Heart left ventricle (tissue), 13 donors: ENCODE data around the gene HCN2.

Experiments
- CTCF ChIP-seq, 12 donors: fragments of 200-600 bp; sonication (generic) in 4 of 12; IDR thresholded peaks; one replicate each; pipeline versions ENCODE4 v1.5.0 to v1.8.0; 2018 to 2022; ENCODE audit warnings: antibody characterized with exemption in 12 of 12, mild to moderate bottlenecking in 5 of 12
- POLR2A ChIP-seq, 2 donors: fragments of 450-650 bp; IDR thresholded peaks; one replicate each; pipeline ENCODE4 v1.6.1; 2017; ENCODE audit warnings: antibody characterized with exemption in 2 of 2, mild to moderate bottlenecking in 2 of 2, moderate library complexity in 2 of 2
- donor health status: ischemic (EF 13 %, LVEDD 7.1; RV severe dilation, severe dysfunction).
- donor health status: DM: no; HTN: yes; CAD: no.
- donor health status: DM: no; HTN: no; CAD: no.
- donor health status: ischemic (EF 25% LVEDD 6.9; RV normal size, moderate dysfunction).
- donor health status: ischemic (EF 25% LVEDD 5.7; RV mildly dilated, moderate dysfunction).
- donor health status: ischemic (EF 35%, LVEDD 5.7; RV mildly dilated, moderate dysfunction).
- donor health status: nonischemic (EF 11% LVEDD 7.7; RV severe dilation, severe dysfunction).
- donor health status: DM: yes; HTN: yes; CAD: no.
- donor health status: PGD.
- donor health status: ischemic (EF 29% LVEDD 5.4; RV normal size, mild dysfunction).
- donor health status: nonischemic (EF 23%, LVEDD 6.1; RV moderate dilation, normal function).

DNA sequence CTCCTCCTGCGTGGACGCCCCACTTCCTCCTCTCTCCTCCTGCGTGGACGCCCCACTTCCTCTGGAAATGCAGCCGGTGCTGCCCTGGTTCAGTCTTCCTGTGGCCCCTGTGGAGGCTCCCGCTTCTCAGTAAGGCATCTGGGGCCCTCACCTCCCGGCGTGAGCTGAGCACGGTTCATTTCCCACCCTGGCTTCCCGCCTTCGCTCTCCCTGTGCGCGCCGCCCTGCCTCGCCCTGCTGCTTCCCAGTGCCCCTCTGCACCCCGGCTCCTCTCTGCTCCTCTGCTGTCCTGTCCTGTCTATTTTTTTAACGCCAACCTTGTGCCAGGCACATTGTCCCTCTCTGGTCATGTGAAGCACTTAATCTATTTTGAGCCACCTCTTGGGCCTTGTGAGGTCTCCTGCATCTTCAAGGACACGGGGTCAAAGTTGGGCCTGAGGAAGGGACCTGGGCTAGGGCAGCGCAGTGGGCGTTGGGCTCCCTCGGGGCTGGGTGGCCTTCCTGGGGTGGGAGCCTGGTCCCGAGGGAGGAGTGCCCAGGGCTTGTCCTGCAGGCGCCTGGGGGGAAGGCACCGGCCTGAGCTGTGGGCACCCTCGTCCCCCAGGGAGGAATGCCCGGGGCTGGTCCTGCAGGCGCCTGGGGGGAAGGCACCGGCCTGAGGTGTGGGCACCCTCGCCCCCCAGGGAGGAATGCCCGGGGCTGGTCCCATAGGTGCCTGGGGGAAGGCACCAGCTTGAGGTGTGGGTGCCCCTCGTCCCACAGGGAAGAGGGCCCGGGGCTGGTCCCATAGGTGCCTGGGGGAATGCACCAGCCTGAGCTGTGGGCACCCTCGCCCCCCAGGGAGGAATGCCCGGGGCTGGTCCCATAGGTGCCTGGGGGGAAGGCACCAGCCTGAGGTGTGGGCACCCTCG, 13.0 kb downstream of the HCN2 start:
- TF ChIP-seq CTCF (IDR thresholded peaks at IDR 0.05) (no peak), POLR2A (IDR thresholded peaks at IDR 0.05) (no peak)
